Upper lobe of left lung (tissue), 6 donors: ENCODE data around the gene MSH3. TPM values are rescaled to one million over a fixed set of nuclear protein-coding genes. Genes with fewer than 3 reads are reported as not detected.

ENCODE experiments used
- ATAC-seq, 2 donors: fragments of 200-7000 bp; cut with Tn5 transposase; one replicate each; pipeline ENCODE4 v1.9.1; 2022; ENCODE audit warnings: mild to moderate bottlenecking in 2 of 2, moderate library complexity in 2 of 2; ENCODE audit not compliant: low FRiP score in 2 of 2
- DNase-seq, 2 donors: peaks; one replicate each; pipeline ENCODE4 v3.0.0-alpha.2; 2019 to 2020
- H3K27ac ChIP-seq, 4 donors: fragments of 200-600 bp; sonication (generic); one replicate each; pipeline ENCODE4 v1.5.1; 2016 to 2019
- H3K27me3 ChIP-seq, 4 donors: fragments of 200-600 bp; sonication (generic); one replicate each; pipeline ENCODE4 v1.5.1; 2017 to 2019
- H3K36me3 ChIP-seq, 4 donors: fragments of 200-600 bp; sonication (generic); one replicate each; pipeline ENCODE4 v1.5.1; 2016 to 2019
- H3K4me1 ChIP-seq, 4 donors: fragments of 200-600 bp; sonication (generic); one replicate each; pipeline ENCODE4 v1.5.1; 2018 to 2019
- H3K4me3 ChIP-seq, 4 donors: fragments of 200-600 bp; sonication (generic); one replicate each; pipeline ENCODE4 v1.5.1; 2017 to 2019; ENCODE audit warnings: mild to moderate bottlenecking in 2 of 4, moderate library complexity in 1 of 4
- H3K9me3 ChIP-seq, 4 donors: fragments of 200-600 bp; sonication (generic); one replicate each; pipeline ENCODE4 v1.5.1; 2018 to 2019
- EP300 ChIP-seq, 4 donors: sonication (generic); formaldehyde crosslinking; IDR thresholded peaks; one replicate each; pipeline ENCODE4 v1.5.1; 2017; ENCODE audit warnings: antibody characterized with exemption in 4 of 4, control low read depth in 2 of 4
- POLR2A ChIP-seq, 4 donors: fragments of 450-650 bp; IDR thresholded peaks; one replicate each; pipeline ENCODE4 v1.5.1; 2016 to 2017; ENCODE audit warnings: antibody characterized with exemption in 4 of 4, mild to moderate bottlenecking in 2 of 4
- POLR2AphosphoS5 ChIP-seq, 2 donors: sonication (generic); formaldehyde crosslinking; IDR thresholded peaks; one replicate each; pipeline ENCODE4 v1.5.1; 2017; ENCODE audit warnings: antibody characterized with exemption in 2 of 2
- WGBS, 2 donors: methylation state at CpG; one replicate each; pipeline ENCODE4 v1.1.5; 2017 to 2018; 5-methylcytosine and 5-hydroxymethylcytosine counted together
- total RNA-seq, 6 donors: library from RNA; depleted of rRNA in 4 of 6; stranded (reverse); fragments of >200 nt in 4 of 6; gene quantifications; one replicate each; pipeline versions ENCODE4 v1.1.0 to v1.2.1, GENCODE V29; 2016 to 2021
- TF ChIP-seq, protein P1 (sequence below), 6 experiments: fragments of 450-650 bp in 4 of 6; fragments of 200-600 bp in 2 of 6; sonication (generic) in 2 of 6; IDR thresholded peaks; one replicate each; pipeline ENCODE4 v1.5.1; 2016 to 2019; ENCODE audit warnings: antibody characterized with exemption in 6 of 6
- donor health status: DM: no; HTN: no; CAD: no; lungs with moderate emphysema.
- donor health status: DM: no; HTN: yes; CAD: no; lungs with severe emphysema.

MSH3 gene
- total RNA-seq, 6 donors from 2014 or later = 9.0 to 17.3 (median 12.5) TPM

DNA sequence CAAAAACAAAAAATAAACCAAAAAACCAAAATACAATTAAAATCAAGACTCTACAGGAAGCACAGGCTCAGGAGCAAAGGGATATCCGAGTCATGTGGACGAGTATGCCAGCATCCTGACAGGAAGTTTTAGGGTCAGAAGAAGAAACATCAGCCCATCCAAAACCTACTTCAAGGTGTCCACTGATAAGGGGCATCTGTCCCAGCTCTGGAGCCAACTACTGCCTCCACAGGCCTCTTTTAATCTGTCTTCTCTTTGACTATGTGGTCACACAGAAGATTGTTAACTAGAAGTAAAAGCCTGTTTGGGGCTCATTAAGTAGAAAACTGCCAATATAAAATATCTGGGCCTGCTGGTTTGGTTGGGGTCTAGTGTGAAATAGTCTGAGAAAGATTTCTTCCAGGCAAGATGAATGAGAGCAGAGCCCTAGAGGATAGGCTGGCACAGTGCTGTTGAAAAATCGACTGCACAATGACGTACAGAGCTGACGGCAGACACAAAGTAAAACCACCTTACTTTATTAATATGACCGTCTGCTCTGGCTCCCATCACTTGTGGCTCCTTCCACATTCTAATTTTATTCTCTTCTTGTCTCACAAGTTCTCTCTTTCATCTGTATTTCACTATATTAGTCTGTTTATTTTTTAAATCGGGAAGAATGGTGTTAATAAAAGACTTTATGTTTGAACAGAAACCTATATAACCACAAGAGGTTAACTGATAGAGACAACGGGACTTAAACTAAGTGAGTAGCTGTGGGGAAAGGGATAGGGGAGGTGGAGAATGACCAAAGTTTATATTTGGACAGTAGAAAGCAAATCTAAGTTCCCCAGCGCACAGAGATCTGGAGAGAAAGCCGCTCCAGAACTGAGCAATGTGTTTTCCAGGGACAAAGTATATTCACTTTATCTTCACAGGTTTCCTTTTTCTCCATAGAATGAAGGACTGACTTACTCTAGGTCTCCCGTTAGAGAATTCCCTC lies 22.9 kb upstream of the MSH3 start:
- TF ChIP-seq, protein P1, sequence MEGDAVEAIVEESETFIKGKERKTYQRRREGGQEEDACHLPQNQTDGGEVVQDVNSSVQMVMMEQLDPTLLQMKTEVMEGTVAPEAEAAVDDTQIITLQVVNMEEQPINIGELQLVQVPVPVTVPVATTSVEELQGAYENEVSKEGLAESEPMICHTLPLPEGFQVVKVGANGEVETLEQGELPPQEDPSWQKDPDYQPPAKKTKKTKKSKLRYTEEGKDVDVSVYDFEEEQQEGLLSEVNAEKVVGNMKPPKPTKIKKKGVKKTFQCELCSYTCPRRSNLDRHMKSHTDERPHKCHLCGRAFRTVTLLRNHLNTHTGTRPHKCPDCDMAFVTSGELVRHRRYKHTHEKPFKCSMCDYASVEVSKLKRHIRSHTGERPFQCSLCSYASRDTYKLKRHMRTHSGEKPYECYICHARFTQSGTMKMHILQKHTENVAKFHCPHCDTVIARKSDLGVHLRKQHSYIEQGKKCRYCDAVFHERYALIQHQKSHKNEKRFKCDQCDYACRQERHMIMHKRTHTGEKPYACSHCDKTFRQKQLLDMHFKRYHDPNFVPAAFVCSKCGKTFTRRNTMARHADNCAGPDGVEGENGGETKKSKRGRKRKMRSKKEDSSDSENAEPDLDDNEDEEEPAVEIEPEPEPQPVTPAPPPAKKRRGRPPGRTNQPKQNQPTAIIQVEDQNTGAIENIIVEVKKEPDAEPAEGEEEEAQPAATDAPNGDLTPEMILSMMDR (IDR thresholded peaks at IDR 0.05) = no peak
- no peak for TF ChIP-seq EP300 (IDR thresholded peaks at IDR 0.05)
- no peak for TF ChIP-seq POLR2AphosphoS5 (IDR thresholded peaks at IDR 0.05)
- TF ChIP-seq POLR2A (IDR thresholded peaks at IDR 0.05) = no peak
- no peak for DNase-seq
- Histone ChIP-seq H3K27ac (no peak overlapping the region), H3K4me3 (no peak overlapping the region), H3K4me1 (no peaks in the 10 kb centered on the region), H3K36me3 (peaks cover 0 to 24% (median 10%) of the 10 kb centered on the region in 4 donors), H3K27me3 (no peaks in the 10 kb centered on the region), H3K9me3 (no peaks in the 10 kb centered on the region)
- no peak for ATAC-seq
- 88% methylated on average over 11 of the region's 11 CpGs for WGBS, 2 donors

DNA sequence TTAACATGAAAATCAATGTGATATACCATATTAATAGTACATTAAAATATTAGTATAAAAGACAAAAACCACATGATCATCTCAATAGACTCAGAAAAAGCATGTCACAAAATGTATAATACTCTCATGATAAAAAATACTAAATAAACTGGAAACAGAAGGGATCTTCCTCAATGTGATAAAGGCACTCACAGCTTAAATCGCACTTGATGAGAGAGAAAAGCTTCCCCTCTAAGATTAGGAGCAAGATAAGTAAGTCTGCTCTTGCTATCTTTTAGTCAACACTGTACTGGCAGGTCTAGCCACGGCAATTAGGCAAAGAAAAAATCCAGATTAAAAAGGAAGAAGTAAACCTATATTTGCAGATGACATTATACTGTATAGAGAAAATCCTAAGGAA lies 21.8 kb upstream of the MSH3 start:
- Histone ChIP-seq H3K4me3 (no peak overlapping the region), H3K27ac (no peak overlapping the region), H3K4me1 (no peaks in the 10 kb centered on the region), H3K9me3 (no peaks in the 10 kb centered on the region), H3K36me3 (peaks cover 0 to 27% (median 12%) of the 10 kb centered on the region in 4 donors), H3K27me3 (no peaks in the 10 kb centered on the region)
- no peak for TF ChIP-seq POLR2A (IDR thresholded peaks at IDR 0.05)
- no peak for TF ChIP-seq EP300 (IDR thresholded peaks at IDR 0.05)
- no peak for TF ChIP-seq POLR2AphosphoS5 (IDR thresholded peaks at IDR 0.05)
- TF ChIP-seq, protein P1 (IDR thresholded peaks at IDR 0.05) = no peak
- ATAC-seq (no peak), DNase-seq (no peak)
- 90 to 91% methylated on average over 2 of the region's 2 CpGs for WGBS, 2 donors

DNA sequence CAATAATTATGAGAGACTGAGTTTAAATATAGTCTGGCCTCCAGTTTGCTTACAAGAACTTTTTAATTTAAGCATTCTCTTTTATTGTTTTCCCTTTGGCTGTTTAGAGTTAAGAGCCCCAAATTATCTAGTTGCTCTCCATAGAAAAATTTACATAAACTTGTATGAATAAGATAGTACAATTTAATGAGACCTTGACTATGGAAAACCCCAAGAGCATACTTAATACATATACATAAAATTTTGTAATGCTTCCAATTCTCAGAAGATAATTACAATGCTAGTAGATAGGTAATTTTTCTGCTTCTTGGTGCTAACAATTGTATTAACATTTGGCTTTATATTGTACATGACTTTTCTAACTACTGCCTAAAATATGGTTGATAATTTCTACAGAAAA lies 20.3 kb upstream of the MSH3 start:
- ATAC-seq (no peak), DNase-seq (no peak)
- H3K4me3 ChIP-seq = no peak overlapping the region
- no peak for TF ChIP-seq POLR2A (IDR thresholded peaks at IDR 0.05)
- TF ChIP-seq POLR2AphosphoS5 (IDR thresholded peaks at IDR 0.05) = no peak
- no peak for TF ChIP-seq EP300 (IDR thresholded peaks at IDR 0.05)
- TF ChIP-seq, protein P1 (IDR thresholded peaks at IDR 0.05) = no peak
- H3K36me3 ChIP-seq = peaks cover 0 to 27% (median 12%) of the 10 kb centered on the region in 4 donors
- H3K4me1 ChIP-seq = no peaks in the 10 kb centered on the region
- no peak overlapping the region for H3K27ac ChIP-seq
- H3K27me3 ChIP-seq = no peaks in the 10 kb centered on the region
- no peaks in the 10 kb centered on the region for H3K9me3 ChIP-seq

DNA sequence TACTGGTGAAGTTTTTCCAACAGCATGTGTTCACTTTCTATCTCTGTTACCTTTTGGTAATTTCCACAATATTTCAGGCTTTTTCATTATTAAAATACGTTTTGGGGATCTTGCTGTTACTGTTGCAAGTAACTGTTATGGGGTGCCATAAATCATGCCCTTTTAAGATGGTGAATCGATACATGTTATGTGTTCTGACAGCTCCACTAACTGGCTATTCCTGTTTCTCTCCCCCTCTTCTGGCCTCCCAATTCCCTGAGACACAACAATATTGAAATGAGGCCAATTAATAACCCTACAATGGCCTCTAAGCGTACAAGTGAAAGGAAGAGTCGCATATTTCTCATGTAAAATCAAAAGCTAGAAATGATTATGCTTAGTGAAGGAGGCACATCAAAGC lies 13.1 kb upstream of the MSH3 start:
- peaks cover 0 to 37% (median 7%) of the 10 kb centered on the region in 4 donors for H3K36me3 ChIP-seq
- DNase-seq = no peak
- no peak overlapping the region for H3K4me3 ChIP-seq
- no peak for ATAC-seq
- TF ChIP-seq, protein P1 (IDR thresholded peaks at IDR 0.05) = no peak
- TF ChIP-seq EP300 (IDR thresholded peaks at IDR 0.05) (no peak), POLR2AphosphoS5 (IDR thresholded peaks at IDR 0.05) (no peak), POLR2A (IDR thresholded peaks at IDR 0.05) (no peak)
- H3K9me3 ChIP-seq = no peaks in the 10 kb centered on the region
- H3K27ac ChIP-seq = no peak overlapping the region
- no peaks in the 10 kb centered on the region for H3K27me3 ChIP-seq
- 87 to 91% methylated on average over 4 of the region's 4 CpGs for WGBS, 2 donors
- no peaks in the 10 kb centered on the region for H3K4me1 ChIP-seq
